Lower leg skin (tissue), 3 donors: Measurements from ENCODE around the gene APPBP2.

Experiments
- POLR2A ChIP-seq, 2 donors: fragments of 450-650 bp; IDR thresholded peaks; one replicate each; pipeline ENCODE4 v1.6.1; 2016 to 2017; ENCODE audit warnings: antibody characterized with exemption in 2 of 2, mild to moderate bottlenecking in 1 of 2, moderate library complexity in 1 of 2
- TF ChIP-seq, protein P1 (sequence below), 3 donors: fragments of 450-650 bp; IDR thresholded peaks; one replicate each; pipeline ENCODE4 v1.5.1; 2016; ENCODE audit warnings: antibody characterized with exemption in 3 of 3, mild to moderate bottlenecking in 3 of 3, moderate library complexity in 2 of 3

DNA sequence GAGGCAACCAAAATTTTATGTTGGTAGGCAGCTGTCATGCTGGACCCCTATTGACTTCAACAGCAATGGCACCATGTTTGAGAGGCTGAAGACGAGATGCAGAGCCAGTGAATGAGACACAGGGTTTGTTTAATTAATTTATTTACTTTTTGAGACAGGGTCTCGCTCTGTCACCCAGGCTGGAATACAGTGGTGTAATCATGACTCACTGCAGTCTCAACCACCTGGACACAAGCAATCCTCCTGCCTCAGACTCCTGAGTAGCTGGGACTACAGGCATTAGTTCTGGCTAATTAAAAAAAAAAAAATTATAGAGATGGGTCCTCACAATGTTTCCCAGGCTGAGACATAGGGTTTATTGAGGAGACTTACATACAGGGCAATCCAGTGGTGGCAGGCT is 37.7 kb upstream of the APPBP2 start:
- TF ChIP-seq, protein P1, sequence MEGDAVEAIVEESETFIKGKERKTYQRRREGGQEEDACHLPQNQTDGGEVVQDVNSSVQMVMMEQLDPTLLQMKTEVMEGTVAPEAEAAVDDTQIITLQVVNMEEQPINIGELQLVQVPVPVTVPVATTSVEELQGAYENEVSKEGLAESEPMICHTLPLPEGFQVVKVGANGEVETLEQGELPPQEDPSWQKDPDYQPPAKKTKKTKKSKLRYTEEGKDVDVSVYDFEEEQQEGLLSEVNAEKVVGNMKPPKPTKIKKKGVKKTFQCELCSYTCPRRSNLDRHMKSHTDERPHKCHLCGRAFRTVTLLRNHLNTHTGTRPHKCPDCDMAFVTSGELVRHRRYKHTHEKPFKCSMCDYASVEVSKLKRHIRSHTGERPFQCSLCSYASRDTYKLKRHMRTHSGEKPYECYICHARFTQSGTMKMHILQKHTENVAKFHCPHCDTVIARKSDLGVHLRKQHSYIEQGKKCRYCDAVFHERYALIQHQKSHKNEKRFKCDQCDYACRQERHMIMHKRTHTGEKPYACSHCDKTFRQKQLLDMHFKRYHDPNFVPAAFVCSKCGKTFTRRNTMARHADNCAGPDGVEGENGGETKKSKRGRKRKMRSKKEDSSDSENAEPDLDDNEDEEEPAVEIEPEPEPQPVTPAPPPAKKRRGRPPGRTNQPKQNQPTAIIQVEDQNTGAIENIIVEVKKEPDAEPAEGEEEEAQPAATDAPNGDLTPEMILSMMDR (IDR thresholded peaks at IDR 0.05) = no peak
- TF ChIP-seq POLR2A (IDR thresholded peaks at IDR 0.05) = no peak
